ENCODE data around the gene BANF2. TPM values are rescaled to one million over a fixed set of nuclear protein-coding genes. Genes with fewer than 3 reads are reported as not detected.

The BANF2 gene
- total RNA-seq, 1 donor from 2014 or later: not detected

DNA sequence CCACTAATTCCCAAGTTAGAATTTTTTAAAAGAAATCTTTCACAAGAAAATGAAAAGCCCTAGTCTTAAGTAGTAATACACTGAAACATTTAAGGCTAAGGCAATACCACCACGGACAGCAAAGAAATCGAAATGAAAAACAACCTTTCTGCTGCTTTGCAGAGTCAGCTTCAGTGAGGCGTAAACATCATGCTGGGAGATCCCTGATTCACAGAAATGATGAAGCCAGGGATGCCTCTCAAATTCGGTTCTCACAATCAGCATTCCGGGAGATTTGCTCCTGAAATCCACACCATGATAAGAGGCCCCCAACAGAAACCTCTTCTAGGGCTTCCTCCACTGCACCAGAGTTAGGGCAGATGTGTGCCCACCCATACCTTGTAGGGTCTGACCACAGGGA lies 36.3 kb upstream of the BANF2 start:
- DNase-seq (ENCODE audit: low read depth, low spot score): no peak

DNA sequence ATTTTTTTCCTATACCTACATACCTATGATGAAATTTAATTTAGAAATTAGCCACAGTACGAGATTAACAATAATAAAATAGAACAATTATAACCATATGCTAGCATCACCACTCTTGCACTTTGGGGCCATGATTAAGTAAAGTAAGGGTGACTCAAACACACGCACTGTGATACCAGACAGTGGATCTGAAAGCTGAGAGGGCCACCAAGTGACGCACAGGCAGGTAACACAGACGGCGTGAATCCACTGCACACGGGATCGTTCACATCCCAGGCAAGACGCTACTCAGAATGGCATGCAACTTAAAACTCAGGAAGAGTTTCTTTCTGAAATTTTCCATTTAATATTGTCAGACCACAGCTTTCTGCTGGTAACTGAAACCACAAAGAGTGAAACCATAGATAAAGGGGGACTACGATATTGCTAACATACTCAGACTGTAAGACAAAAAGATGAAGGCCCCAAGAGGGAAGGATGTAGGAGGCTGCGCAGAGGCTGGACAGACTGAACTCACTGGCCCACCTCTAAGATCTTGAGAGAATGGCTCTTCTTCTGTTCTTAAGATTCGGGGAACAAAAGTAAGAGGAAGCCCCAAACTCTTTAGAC lies 35.6 kb upstream of the BANF2 start:
- no peak for DNase-seq (ENCODE audit: low read depth, low spot score)

DNA sequence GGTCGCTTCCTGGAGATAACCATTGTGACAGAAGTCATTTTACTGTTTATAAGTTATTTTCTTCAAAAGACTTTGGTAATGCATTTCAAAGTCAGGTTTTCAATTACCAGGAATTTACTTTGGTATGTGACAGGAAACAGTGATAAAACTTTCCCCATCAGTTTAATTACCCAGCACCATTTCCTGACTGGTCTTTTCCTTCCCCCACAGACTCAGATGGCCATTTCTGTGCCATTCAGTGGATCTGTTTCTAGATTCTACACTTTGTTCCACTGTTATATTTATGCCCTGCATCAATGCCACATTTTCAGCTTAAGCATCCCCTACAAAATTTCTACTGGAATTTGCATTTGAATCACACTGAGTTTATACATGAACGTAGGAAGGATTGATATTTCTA lies 34.0 kb upstream of the BANF2 start:
- no peak for DNase-seq (ENCODE audit: low read depth, low spot score)

DNA sequence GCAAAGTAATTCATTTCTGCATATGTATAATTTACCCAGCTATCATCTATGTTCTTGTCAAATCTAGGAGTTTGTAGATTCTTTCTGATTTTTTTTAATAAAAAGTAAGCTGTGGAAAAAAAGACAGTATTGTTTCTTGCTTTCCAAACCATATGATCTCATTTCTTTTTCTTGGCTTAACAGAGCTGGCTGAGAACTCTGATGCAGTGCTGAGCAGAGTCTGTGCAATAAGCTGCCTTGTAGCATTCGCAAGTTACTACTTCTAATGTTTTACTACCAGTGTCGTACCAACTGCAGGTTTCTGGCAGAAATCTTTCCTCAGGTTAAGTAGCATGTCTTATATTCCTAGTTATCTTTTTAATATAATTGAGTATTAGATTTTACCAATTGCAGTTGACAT lies 33.3 kb upstream of the BANF2 start:
- DNase-seq (ENCODE audit: low read depth, low spot score): no peak

DNA sequence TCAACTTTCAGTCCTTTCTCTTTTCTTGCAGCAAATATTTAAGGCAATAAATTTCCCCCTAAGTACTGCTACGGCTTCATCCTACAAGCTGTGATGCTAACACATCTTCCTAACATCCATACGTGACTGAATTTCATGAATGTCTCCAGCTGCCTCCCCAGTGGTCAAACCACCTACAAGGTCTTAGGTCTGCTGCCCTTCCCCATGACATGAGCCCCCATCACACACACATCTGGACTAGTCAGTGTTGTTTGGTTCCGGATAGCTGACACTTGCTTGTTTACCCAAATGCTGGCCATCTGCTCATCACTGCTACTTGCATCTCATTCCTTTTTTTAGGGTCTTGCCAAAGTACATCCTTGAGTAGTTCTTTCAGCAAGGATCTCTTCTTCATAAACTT lies 32.3 kb upstream of the BANF2 start:
- no peak for DNase-seq (ENCODE audit: low read depth, low spot score)

DNA sequence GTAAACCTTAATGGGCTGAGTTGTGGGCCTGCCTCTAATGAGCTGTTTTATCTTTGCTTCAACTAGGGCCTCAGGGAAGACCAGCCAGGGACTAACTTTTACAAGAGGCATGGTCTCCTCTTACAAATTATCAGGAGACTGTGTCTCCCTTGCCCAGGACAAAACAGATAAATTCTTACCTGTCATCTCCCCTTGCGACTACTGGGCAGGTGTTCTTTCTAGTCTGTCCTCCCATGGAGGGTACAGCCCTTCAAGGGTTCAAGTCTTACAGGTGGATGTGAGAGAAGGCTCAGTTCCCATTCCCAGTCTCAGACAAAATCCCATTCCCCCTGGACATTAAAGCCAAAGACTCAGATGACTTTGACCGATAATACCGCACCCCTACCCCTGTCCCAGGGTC lies 31.3 kb upstream of the BANF2 start:
- DNase-seq (ENCODE audit: low read depth, low spot score): no peak

DNA sequence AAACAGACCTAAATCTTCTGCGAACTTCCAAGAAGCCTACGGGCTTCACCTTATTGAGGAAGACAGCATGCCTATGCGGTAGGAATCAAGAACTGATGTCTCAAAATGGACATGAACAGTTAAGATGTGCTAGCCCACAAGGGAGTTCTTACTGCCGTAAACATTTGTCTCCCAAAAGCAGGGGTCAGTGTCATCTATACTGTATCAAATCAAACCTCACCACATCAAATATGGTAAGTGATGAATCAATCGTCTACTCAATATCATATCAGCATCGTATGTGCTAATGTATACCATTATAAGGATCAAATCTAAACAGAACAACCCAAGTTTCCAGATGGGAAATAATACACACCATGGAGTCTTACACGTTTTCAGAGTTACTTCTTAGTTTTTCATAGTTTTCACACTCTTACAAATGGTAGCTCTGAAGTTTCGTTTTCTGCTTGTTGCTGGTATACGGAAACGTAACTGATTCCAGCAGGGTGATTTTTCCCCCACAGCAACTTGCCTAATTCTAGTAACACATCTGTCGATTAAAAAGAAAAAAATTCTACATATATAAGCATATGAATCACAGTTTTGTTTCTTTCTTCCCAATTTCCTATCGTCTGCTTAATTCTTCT lies 30.3 kb upstream of the BANF2 start:
- DNase-seq (ENCODE audit: low read depth, low spot score): no peak

DNA sequence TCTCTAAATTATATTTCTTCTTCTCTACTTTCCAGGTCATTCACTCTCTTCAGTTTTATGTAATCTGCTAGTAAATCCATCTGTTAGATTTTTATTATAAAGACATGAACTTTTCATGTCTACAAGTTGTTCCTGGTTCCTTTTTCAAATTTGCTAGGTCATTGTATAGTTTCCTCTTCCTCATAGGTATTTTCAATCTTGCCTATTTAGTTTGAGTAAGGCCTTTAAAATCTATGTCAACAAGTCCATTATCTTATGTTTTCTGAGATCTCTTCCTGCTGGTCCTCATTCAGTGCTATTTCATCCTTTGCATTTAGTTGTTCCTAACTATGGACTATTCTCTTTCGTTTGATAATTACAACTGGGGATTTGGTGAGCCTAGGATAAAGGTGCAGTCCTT lies 28.8 kb upstream of the BANF2 start:
- no peak for DNase-seq (ENCODE audit: low read depth, low spot score)

DNA sequence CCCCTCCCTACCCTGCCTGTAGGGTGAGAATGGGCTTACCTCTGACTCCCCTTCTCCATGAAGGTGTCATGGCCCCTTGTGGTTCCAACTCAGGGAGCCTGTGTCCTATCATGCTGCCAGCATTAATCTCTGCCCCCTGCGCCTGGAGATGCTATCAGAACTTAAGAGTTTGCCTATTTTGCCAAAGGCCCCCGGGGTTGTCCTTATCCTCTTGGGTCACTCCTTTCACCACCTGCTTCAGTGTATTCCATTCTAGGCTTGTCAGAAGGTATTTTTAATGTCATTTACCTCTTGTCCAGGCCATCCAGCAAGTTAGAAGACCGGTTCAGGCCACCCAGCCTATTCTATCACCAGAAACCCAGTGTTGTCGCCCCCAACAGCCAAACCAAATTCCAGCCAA lies 28.2 kb upstream of the BANF2 start:
- no peak for DNase-seq (ENCODE audit: low read depth, low spot score)

DNA sequence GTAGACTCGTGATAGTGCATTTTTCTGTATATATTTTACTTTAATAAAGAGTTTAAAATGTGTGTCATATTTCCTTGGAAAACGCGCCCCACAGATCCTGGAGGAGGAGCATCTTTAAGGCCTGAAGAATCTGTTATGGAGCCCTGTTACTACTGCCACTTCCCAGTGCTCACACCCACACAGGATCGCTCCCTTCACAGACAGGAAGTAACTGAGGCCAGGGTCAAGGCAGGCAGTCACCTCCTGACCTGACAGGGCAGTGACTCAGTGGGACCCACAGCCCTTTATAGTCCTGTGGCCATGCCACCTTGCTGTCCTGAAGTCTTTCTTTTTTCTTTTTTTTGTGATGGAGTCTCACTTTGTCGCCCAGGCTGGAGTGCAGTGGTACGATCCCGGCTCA lies 26.7 kb upstream of the BANF2 start:
- DNase-seq (ENCODE audit: low read depth, low spot score): no peak

DNA sequence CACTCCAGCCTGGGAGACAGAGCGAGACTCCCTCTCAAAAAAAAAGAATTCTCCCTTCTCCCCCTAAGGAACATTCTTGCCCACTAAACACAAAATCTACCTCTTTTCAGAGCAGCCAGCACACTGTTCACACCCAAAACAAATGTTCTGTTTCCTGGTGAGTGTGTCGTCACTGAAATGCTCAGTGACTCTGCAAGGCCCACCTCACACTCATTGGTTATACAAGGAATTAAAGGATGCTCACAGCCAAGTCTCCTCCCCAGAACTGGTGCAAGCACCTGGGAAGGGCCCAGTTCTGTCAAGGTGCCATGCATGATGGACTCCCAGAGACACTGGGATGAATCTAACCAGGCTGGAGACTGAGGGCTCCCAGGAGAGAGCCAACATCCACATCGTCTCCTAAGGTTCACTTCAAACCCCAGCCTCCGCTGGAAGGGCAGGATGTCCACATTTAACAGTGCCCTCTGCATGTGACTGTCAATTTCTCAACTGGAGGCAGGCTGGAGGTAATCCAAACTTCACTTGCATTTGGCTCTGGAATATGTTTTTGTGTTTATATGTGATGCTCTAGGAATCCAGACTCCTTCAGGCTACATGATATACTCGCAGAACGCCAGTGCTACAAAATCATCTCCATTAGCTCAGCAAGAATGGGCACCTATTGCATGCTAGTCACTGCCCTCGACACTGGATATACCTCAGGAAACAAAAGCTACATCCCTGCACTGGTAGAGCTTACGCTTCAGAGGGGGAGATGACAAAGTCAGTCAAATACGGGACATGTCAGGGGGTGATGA lies 24.8 kb upstream of the BANF2 start:
- no peak for DNase-seq (ENCODE audit: low read depth, low spot score)

DNA sequence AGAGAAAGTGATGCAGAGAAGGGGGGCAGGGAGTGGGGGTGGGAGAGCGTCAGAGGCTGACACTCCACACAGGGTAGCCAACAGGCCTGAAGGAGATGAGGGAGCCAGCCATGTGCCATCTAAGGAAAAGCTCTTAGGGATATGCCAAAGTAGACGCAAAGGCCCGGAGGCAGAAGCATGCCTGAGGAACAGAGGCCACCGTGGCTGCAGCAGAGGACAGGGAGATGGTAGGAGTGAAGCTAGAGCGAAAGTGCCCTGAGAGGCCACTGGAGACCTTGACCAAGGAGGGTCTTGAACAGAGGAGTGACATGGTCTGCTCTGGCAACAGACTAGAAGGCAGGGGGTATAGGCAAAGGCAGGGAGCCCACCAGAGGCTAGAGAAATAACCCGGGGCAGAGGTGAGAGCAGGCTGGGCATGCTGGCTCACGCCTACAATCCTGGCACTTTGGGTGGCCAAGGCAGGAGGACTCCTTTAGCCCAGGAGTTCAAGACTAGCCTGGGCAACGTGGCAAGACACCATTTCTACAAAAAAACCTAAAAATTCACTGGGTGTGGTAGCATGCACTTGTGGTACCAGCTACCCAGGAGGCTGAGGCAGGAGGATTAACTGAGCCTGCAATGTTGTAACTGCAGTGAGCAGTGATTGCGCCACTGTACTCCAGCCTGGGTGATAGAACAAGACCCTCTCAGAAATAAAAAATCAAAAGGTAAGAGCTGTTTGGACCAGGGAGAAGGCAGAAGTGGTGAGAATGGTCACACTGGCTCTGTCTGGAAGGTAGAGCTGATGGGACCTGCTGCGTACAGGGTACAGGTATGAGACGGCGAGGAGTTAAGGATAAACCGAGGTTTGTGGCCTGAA lies 24.0 kb upstream of the BANF2 start:
- DNase-seq (ENCODE audit: low read depth, low spot score): no peak

DNA sequence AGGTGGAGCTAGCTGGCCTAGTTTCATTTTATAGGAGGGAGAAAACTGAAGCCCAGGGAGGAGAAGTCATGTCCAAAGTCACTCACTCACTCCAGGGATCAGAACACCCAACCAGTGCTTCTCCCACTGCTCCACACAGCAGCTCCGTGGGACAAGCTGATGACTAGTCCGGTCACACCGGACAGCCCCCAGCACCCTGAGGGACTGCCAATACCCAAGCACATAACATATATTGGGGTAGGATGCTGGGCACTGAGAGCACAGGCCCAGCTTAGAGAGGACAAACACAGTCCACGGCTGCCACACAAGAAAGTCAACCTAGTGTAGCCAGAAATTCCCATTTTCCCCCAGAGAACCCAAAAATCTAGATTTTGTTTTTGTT lies 23.4 kb upstream of the BANF2 start:
- DNase-seq (ENCODE audit: low read depth, low spot score): no peak

DNA sequence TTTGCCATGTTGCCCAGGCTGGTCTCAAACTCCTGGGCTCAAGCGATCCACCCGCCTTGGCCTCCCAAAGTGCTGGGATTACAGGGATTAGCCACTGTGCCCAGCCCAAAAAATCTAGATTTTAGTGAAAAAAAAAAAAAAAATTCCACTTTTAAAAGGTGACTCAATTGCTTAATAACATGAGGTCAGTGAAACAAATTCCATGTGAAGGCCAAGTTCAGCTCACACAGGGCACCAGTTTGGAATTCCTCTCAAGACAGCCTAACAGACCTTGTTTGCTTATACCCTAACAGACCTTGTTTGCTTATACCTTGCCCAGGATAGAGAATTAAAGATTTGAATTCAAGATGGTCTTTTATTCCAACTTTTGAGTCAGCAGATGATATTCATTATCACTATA lies 22.8 kb upstream of the BANF2 start:
- DNase-seq (ENCODE audit: low read depth, low spot score): no peak

DNA sequence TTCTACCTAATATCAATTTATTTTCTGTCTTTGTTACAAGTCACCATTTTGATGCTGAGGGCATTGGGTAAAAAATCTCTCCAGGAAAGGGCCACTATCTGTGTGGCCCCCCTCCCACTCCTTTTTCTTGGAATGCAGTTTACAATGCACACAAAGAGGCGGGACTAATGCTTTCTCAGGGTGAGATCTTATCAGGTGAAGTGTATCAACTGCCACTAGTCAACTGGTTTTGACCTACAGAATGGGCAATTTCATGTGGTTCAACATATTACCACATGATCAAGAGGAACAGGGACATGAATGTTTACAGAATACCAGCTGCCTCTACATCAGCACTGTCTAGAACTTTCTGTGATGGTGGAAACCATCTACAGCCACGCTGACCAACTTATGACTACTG lies 21.5 kb upstream of the BANF2 start:
- no peak for DNase-seq (ENCODE audit: low read depth, low spot score)

DNA sequence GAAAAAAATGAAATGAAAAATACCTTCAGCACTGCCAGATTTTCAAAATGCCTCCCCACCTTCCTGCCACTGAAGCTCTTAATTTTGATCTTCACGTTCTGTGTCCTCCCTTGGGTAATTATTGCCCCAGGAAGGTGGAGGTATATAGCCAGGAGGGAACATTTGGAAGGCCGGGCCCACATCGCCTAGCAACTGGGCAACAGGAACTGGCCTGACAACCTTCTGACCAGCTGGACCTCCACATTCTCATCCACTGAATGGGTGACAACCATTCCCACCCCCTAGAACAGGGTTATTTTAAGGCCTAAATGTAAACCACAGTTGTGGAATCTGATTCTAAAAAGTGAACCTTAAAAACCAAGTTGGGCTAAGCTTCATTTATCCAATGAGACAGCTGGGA lies 20.9 kb upstream of the BANF2 start:
- no peak for DNase-seq (ENCODE audit: low read depth, low spot score)

DNA sequence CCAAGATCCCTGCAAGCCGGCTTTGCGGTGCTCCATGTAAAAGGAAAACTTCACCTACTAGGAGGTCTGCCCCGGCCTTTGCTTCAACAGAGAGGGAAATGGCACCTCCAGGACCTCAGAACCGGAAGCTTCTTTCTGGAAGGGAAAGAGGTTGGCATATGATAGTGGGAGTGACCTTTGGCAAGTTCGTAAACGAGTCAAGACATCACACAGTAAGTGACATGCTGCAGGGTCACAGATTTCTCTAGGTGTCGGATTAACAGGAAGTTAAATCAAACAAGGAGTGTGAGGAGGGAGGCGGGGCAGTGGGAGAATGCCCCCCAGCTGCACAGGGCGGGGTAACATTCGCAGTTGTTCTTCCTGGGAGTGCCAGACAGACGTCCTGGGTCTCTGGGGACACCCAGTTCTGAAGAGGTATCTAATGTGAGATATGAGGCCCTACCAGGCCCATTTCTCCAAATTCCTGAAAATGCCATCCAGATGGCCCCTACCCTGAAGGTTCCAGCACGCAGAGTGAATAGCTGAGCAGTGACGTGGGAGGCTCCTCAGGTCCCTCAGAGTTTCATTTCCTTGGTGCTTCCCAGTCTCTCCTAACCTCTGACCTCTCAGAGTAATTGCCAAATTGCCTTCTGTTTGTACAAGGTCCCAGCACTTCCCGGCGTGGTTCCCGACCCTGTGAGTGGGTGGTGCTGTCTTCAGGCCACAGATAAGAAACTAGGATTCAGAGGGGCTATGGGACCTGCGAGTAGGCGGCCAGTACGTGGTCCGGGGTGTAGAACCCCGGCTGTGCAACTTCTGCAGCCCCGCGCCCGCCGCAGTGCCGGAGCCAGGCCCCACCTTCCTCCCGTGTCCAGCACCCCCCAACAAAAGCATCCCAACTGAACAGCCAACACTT lies 19.6 kb upstream of the BANF2 start:
- DNase-seq (ENCODE audit: low read depth, low spot score): no peak

DNA sequence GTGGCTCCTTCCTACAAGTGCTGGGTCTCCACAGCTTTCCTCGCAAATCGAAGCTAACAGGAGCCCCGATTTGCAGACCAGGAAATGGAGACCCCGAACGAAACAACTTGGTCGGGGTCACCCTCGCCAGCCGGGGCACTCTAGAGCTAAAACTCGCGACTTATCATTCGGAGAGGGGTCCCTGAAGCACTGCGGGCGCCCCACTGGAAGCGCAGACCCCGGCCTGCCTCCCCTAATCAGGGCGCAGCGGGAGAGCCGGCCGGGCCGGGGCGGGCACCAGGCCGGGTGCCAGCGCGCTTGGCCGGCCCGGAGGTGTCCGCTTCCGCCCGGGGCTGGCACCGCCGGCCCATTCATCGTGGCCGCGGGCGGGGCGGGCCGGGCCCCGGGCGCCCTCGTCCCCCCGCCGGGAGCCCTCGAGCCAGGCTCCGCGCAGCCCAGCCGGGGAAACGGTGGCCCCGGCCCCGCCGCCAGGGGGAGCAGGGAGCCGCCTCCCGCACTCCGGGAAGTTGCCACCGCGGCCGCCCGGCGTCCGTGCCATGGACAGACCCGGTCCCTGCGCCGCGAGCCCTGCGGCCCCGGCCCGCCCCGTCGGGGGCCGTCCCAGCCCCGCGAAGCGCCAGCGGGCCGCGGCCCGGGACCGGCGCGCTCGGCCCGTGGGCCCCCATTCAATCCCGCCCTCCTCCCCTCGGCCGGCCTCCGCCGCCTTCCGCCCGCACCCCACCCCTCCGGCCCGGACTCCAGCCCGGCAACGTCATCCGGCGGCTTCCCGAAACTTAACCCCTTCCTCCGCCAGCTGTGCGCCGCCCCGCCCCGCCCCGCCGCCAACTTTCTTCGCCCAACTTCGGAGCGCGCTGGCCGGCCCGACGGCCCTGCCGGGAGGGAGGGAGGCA lies 18.7 kb upstream of the BANF2 start:
- DNase-seq (ENCODE audit: low read depth, low spot score): peak; percentile 26

DNA sequence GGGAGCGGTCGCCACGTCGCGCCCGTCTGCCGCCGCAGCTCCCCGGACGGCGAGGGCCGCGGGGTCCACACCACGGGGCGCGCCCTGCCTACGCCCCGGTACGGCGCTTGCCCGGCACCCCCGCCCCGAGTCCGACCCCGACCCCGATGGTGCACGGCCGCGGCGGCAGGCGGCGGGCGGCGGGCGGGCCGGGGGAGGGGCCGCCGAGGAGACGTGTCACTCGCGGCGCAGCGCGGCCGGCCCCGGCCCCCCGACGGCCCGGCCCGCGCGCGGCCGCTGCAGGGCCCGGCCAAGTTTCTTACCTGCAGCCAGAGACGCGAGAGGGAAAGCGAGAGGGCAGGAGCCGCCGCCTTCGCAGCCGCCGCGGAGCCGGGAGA lies 18.1 kb upstream of the BANF2 start:
- no peak for DNase-seq (ENCODE audit: low read depth, low spot score)

Data from pulmonary artery endothelial cell (primary cell).